K562 (cell line): ENCODE results near the gene TARS2. TPM values are rescaled to one million over a fixed set of nuclear protein-coding genes. Genes with fewer than 3 reads are reported as not detected.

Experiments used
- CHD7 ChIP-seq: fragments of 200-600 bp; sonication (generic); IDR thresholded peaks from one replicate; pipeline ENCODE4 v1.6.1; 2012; ENCODE audit warnings: mild to moderate bottlenecking, low read depth, low read length, inconsistent platforms
- HMBOX1 ChIP-seq: sonication (generic); IDR thresholded peaks from 2 replicates; pipeline ENCODE4 v1.6.1; 2016
- TRIM24 ChIP-seq, 2 experiments: fragments of 450-650 bp; IDR thresholded peaks; 2 replicates each; pipeline ENCODE4 v1.6.1; 2016
- ZNF124 ChIP-seq: sonication (generic); formaldehyde crosslinking; IDR thresholded peaks from 2 replicates; pipeline ENCODE4 v1.8.1; 2022; ENCODE audit warnings: missing genetic modification reagents
- polyA plus RNA-seq, 8 experiments: library from polyadenylated mRNA; depleted of rRNA in 4 of 8; stranded (reverse) in 5 of 8; unstranded in 3 of 8; fragments of >200 nt; fragmentation: Nextera tagmentation in 2 of 8; fragmentation: Illumina TruSeq in 1 of 8; extraction: Ambion mirVana in 2 of 8; extraction: Trizol in 1 of 8; gene quantifications; 2 replicates each; pipeline versions ENCODE4 v1.2.1 to v1.2.3, GENCODE V29; 2011 to 2014; ENCODE audit warnings: inconsistent platforms in 1 of 8, missing spikeins in 1 of 8
- total RNA-seq, 7 experiments: library from RNA; depleted of rRNA in 6 of 7; stranded (reverse); fragments of >200 nt in 6 of 7; fragmentation: Illumina TruSeq in 2 of 7; extraction: Trizol in 2 of 7; gene quantifications; 2 replicates each; pipeline versions ENCODE4 v1.2.1 to v1.2.3, GENCODE V29; 2011 to 2021; ENCODE audit warnings: low replicate concordance in 1 of 7
- TF ChIP-seq, protein P1 (sequence below): fragments of 450-650 bp; IDR thresholded peaks from 2 replicates; pipeline ENCODE4 v1.6.1; 2016; ENCODE audit warnings: low read depth, mild to moderate bottlenecking, moderate library complexity
- TF ChIP-seq, protein P2 (sequence below): fragments of 250-450 bp; sonication (Bioruptor Pico); IDR thresholded peaks from 2 replicates; pipeline ENCODE4 v1.5.1; 2021; ENCODE audit warnings: mild to moderate bottlenecking

Gene TARS2
- total and polyA plus RNA-seq, 9 of the 15 experiments (the other 6 are each of a cell fraction or from before 2014, with no cell fraction given) = 17.0 to 64.2 (median 39.4) TPM

- TF ChIP-seq, protein P1, sequence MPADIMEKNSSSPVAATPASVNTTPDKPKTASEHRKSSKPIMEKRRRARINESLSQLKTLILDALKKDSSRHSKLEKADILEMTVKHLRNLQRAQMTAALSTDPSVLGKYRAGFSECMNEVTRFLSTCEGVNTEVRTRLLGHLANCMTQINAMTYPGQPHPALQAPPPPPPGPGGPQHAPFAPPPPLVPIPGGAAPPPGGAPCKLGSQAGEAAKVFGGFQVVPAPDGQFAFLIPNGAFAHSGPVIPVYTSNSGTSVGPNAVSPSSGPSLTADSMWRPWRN = 0 out of 2 replicates have a peak, but pooled peaks have one; percentile 14
- TF ChIP-seq HMBOX1 (no peak), CHD7 (no peak), TRIM24 (IDR thresholded peaks at IDR 0.05) (no peak), ZNF124 (CRISPR knock-in tag) (no peak)
- TF ChIP-seq, protein P2, sequence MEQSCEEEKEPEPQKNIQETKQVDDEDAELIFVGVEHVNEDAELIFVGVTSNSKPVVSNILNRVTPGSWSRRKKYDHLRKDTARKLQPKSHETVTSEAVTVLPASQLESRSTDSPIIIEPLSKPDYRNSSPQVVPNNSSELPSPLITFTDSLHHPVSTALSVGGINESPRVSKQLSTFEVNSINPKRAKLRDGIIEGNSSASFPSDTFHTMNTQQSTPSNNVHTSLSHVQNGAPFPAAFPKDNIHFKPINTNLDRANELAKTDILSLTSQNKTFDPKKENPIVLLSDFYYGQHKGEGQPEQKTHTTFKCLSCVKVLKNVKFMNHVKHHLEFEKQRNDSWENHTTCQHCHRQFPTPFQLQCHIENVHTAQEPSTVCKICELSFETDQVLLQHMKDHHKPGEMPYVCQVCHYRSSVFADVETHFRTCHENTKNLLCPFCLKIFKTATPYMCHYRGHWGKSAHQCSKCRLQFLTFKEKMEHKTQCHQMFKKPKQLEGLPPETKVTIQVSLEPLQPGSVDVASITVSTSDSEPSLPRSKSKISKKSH (CRISPR knock-in tag) = no peak
These were observed 21.0 kb downstream of the TARS2 start, which contains the start of gene ECM1 (continued) for GRCh38 chr1:150507912-150508864.
